Ectodermal cell (in vitro differentiated cells): Measurements from ENCODE around the gene MNX1.

Source experiments
- H3K27ac ChIP-seq: 2 replicates; pipeline ENCODE4 v1.7.0; 2013; ENCODE audit warnings: mild to moderate bottlenecking, low read depth, low read length; ENCODE audit not compliant: insufficient read depth, poor library complexity, severe bottlenecking
- H3K27me3 ChIP-seq: 2 replicates; pipeline ENCODE4 v1.7.0; 2013; ENCODE audit warnings: mild to moderate bottlenecking, low read length; ENCODE audit not compliant: insufficient read depth, control insufficient read depth, poor library complexity, severe bottlenecking
- H3K36me3 ChIP-seq: one replicate; pipeline ENCODE4 v1.7.0; 2013; ENCODE audit warnings: low read length; ENCODE audit not compliant: control insufficient read depth, insufficient read depth
- H3K4me1 ChIP-seq: one replicate; pipeline ENCODE4 v1.7.0; 2013; ENCODE audit warnings: low read length; ENCODE audit not compliant: control insufficient read depth, insufficient read depth
- H3K4me3 ChIP-seq: 2 replicates; pipeline ENCODE4 v1.7.0; 2013; ENCODE audit warnings: low read depth, low read length, control low read depth; ENCODE audit not compliant: insufficient read depth
- H3K9me3 ChIP-seq: 2 replicates; pipeline ENCODE4 v1.7.0; 2013; ENCODE audit warnings: mild to moderate bottlenecking, low read length, moderate library complexity; ENCODE audit not compliant: control insufficient read depth
- WGBS, 2 experiments: methylation state at CpG; one replicate each; pipeline ENCODE4 v1.1.7; 2013; ENCODE audit warnings: missing lambda C conversion rate in 2 of 2; 5-methylcytosine and 5-hydroxymethylcytosine counted together

The MNX1 gene

GRCh38 chr7:157009170-157009777 is 1.2 kb downstream of the MNX1 start:
- no peak overlapping the region for H3K4me3 ChIP-seq
- H3K36me3 ChIP-seq = no peaks in the 10 kb centered on the region
- H3K4me1 ChIP-seq = peaks cover 6% of the 10 kb centered on the region
- peaks cover 99% of the 10 kb centered on the region for H3K27me3 ChIP-seq
- H3K27ac ChIP-seq = no peak overlapping the region
- H3K9me3 ChIP-seq = no peaks in the 10 kb centered on the region
- WGBS, 2 experiments = 3 to 4% methylated on average over 49 of the region's 49 CpGs

- no peak overlapping the region for H3K4me3 ChIP-seq
- peaks cover 13% of the 10 kb centered on the region for H3K4me1 ChIP-seq
- 9 to 10% methylated on average over 35 of the region's 35 CpGs for whole genome bisulfite sequencing, 2 experiments
- H3K9me3 ChIP-seq = no peaks in the 10 kb centered on the region
- H3K27me3 ChIP-seq = peaks cover 99% of the 10 kb centered on the region
- no peak overlapping the region for H3K27ac ChIP-seq
- no peaks in the 10 kb centered on the region for H3K36me3 ChIP-seq
These were observed 2.0 kb downstream of the MNX1 start for GRCh38 chr7:157008206-157009169.

DNA sequence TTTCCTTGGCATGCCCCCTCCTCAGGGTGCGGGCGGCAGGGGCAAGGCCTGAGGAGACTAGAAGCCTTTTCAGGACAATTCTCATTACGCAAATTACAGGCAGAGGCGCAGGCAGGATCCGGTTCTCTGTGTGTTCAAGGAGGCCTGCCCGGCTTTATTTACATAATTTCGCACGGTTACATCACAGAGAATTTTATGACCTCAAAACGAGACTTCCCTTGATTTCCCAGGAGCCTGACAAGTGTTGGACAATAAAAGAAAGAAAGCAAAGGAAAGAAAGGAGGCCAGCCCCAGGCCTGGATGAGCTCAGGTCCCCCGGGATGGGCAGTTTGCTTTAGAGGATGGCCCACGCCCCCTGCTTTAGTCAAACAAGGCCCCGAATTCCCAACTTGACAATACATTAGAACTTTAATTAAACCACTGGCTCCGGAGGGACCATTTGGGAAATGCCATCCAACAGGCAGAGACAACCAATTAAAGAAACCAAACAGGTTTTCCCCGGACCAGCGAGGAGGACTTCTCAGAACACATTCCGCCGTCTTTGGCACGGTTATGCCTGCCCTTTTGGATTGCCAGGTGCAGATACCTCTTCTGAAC is 2.9 kb downstream of the MNX1 start:
- Histone ChIP-seq H3K9me3 (no peaks in the 10 kb centered on the region), H3K36me3 (no peaks in the 10 kb centered on the region), H3K4me1 (peaks cover 22% of the 10 kb centered on the region), H3K27ac (no peak overlapping the region), H3K4me3 (no peak overlapping the region), H3K27me3 (peaks cover 99% of the 10 kb centered on the region)
- WGBS, 2 experiments = 6 to 7% methylated on average over 18 of the region's 18 CpGs

DNA sequence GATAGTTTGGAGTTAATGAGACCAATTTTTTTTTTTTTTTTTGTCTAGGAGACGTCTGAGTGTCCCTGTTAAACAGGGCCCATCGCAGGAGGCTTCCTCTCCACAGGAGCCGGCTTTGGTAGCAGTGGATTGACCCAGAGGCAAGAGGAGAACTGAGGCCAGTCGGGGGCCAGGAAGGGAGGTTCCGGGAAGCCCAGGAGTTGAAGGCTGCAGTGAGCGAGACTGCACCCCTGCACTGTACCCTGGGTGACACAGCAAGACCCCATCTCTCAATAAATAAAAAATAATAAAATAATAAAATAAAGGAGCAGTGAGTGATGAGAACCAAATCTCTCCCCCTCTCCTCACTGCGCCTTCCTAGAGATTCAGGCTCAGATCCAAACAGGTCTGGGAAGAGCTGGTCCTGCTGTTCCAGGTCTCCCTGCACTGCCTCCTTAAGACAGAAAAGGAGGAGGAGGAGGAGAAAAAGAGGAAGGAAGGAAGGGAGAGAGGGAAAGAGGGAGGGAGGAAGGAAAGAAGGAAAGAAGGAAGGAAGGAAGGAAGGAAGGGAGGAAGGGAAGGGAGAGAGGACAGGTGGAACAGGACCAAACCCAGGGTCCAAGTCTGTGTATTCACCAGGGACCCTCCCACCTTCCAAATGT is 3.5 kb downstream of the MNX1 start:
- H3K36me3 ChIP-seq = no peaks in the 10 kb centered on the region
- H3K9me3 ChIP-seq = no peaks in the 10 kb centered on the region
- H3K27me3 ChIP-seq = peaks cover 99% of the 10 kb centered on the region
- no peak overlapping the region for H3K27ac ChIP-seq
- H3K4me3 ChIP-seq = no peak overlapping the region
- WGBS, 2 experiments = 10 to 11% methylated on average over 6 to 7 of the region's 7 CpGs
- H3K4me1 ChIP-seq = peaks cover 28% of the 10 kb centered on the region

DNA sequence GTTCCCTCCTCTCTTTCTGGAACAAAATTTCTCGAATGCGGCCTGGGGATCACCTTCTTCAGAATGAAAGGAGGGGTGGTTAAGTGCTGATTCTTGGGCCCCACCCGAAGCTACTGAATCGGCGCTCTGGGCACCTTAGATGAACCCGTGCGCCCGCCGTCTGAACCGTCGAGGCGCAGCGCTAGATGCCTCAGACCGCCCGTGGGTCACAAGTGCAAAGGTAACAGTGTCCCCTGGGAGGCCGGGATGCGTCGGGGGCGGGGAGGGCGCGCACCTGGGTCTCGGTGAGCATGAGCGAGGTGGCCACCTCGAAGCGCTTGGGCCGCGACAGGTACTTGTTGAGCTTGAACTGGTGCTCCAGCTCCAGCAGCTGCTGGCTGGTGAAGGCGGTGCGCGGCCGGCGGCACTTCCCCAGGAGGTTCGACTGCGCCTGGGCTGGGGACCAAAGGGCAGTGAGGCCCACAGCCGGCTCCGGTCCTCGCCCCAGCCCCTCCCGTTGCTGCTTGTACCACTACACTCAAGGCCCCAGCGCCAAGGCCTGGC is 4.2 kb downstream of the MNX1 start:
- Histone ChIP-seq H3K27ac (no peak overlapping the region), H3K9me3 (no peaks in the 10 kb centered on the region), H3K4me1 (peaks cover 28% of the 10 kb centered on the region), H3K27me3 (peaks cover 99% of the 10 kb centered on the region), H3K4me3 (no peak overlapping the region), H3K36me3 (no peaks in the 10 kb centered on the region)
- 2 to 3% methylated on average over 39 of the region's 39 CpGs for WGBS, 2 experiments

GRCh38 chr7:157005456-157006204 is 4.8 kb downstream of the MNX1 start:
- Histone ChIP-seq H3K27me3 (peaks cover 99% of the 10 kb centered on the region), H3K36me3 (no peaks in the 10 kb centered on the region), H3K4me3 (no peak overlapping the region), H3K9me3 (no peaks in the 10 kb centered on the region), H3K4me1 (peaks cover 32% of the 10 kb centered on the region), H3K27ac (no peak overlapping the region)
- WGBS, 2 experiments = 1 to 2% methylated on average over 77 of the region's 77 CpGs

- no peaks in the 10 kb centered on the region for H3K9me3 ChIP-seq
- no peak overlapping the region for H3K27ac ChIP-seq
- no peak overlapping the region for H3K4me3 ChIP-seq
- peaks cover 32% of the 10 kb centered on the region for H3K4me1 ChIP-seq
- peaks cover 100% of the 10 kb centered on the region for H3K27me3 ChIP-seq
- no peaks in the 10 kb centered on the region for H3K36me3 ChIP-seq
- WGBS, 2 experiments = 5% methylated on average over 52 to 53 of the region's 56 CpGs
These were observed 5.7 kb downstream of the MNX1 start for GRCh38 chr7:157004521-157005455.

- 1% methylated on average over 60 of the region's 60 CpGs for WGBS, 2 experiments
- Histone ChIP-seq H3K9me3 (no peaks in the 10 kb centered on the region), H3K27ac (no peak overlapping the region), H3K36me3 (no peaks in the 10 kb centered on the region), H3K4me1 (peaks cover 31% of the 10 kb centered on the region), H3K4me3 (no peak overlapping the region), H3K27me3 (peaks cover 100% of the 10 kb centered on the region)
These were observed 6.5 kb downstream of the MNX1 start for GRCh38 chr7:157003756-157004520.
